ENCODE results near the gene ALG9.

The ALG9 gene, protein sequence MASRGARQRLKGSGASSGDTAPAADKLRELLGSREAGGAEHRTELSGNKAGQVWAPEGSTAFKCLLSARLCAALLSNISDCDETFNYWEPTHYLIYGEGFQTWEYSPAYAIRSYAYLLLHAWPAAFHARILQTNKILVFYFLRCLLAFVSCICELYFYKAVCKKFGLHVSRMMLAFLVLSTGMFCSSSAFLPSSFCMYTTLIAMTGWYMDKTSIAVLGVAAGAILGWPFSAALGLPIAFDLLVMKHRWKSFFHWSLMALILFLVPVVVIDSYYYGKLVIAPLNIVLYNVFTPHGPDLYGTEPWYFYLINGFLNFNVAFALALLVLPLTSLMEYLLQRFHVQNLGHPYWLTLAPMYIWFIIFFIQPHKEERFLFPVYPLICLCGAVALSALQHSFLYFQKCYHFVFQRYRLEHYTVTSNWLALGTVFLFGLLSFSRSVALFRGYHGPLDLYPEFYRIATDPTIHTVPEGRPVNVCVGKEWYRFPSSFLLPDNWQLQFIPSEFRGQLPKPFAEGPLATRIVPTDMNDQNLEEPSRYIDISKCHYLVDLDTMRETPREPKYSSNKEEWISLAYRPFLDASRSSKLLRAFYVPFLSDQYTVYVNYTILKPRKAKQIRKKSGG

DNA sequence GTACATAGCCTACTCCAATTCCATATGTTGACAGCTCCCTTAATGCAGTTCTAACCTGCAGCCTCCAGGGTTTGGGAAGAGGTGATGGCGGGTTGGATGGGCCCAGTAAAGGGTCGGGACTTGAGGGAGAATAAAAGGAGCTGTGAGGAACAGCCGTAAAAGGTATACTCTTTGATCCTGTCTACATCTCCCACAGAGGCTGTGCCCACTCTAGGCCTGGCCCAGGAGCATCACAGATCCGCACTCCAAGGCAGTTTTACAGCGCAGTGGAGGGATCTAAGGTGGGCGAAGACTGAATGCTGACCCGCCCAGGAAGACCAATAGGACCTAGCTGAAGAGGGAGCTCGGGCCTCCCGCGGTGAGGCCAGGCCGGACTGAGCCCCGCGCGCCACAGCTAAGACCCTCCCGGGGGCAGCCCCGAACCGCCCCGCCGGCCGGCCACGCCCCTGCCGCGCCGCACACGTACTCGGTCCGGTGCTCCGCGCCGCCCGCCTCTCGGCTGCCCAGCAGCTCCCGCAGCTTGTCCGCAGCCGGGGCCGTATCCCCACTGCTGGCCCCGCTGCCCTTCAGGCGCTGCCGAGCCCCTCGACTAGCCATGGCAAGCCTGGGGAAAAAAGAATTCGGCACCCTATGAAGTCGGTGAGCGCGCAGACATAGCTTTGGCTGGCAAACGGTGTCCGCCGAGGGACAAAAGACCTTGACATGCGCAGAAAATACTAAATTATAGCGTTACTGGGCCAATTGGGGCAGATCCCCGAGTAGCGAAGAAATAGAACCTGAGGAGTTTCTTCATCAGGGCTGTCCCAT, at the start of gene ALG9:
TSS of gene ALG9 (minus strand) at position 696 of the 807 bp plus-strand sequence. CDS start at position 597, 99 bp downstream.
- H3K4me3 ChIP-seq (ENCODE audit: control insufficient read depth, low read depth, low read length): peak within 1 kb of the TSS; percentile 70
- peak; percentile 82 for DNase-seq (ENCODE audit: low read depth)
- TF ChIP-seq, protein P1, sequence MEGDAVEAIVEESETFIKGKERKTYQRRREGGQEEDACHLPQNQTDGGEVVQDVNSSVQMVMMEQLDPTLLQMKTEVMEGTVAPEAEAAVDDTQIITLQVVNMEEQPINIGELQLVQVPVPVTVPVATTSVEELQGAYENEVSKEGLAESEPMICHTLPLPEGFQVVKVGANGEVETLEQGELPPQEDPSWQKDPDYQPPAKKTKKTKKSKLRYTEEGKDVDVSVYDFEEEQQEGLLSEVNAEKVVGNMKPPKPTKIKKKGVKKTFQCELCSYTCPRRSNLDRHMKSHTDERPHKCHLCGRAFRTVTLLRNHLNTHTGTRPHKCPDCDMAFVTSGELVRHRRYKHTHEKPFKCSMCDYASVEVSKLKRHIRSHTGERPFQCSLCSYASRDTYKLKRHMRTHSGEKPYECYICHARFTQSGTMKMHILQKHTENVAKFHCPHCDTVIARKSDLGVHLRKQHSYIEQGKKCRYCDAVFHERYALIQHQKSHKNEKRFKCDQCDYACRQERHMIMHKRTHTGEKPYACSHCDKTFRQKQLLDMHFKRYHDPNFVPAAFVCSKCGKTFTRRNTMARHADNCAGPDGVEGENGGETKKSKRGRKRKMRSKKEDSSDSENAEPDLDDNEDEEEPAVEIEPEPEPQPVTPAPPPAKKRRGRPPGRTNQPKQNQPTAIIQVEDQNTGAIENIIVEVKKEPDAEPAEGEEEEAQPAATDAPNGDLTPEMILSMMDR (conservative IDR thresholded peaks at IDR 0.05; ENCODE audit: control insufficient read depth, insufficient read depth, low read depth, low read length): peak; percentile 42

DNA sequence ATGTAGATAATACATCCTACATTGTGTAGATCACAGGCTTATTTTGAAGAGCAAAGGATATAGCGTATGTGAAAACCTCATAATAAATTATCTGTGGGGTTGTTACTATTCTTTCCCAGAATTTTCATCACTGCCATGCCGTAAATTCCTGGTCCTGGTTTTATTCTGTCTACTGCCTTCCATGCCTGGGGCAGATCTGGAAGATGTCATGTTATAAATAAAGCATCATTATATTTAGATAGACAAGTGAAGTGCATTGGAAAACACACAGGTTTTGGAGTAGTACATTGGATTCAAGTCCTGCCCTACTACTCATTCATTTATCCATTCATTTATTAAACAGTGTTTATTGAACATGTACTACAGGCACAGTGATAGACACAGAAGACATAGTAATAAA, 49.5 kb upstream of the ALG9 start:
- no peak for DNase-seq (ENCODE audit: low read depth)
- H3K4me3 ChIP-seq (ENCODE audit: control insufficient read depth, low read depth, low read length): no peak overlapping the region
- TF ChIP-seq, protein P1 (conservative IDR thresholded peaks at IDR 0.05; ENCODE audit: control insufficient read depth, insufficient read depth, low read depth, low read length): no peak

DNA sequence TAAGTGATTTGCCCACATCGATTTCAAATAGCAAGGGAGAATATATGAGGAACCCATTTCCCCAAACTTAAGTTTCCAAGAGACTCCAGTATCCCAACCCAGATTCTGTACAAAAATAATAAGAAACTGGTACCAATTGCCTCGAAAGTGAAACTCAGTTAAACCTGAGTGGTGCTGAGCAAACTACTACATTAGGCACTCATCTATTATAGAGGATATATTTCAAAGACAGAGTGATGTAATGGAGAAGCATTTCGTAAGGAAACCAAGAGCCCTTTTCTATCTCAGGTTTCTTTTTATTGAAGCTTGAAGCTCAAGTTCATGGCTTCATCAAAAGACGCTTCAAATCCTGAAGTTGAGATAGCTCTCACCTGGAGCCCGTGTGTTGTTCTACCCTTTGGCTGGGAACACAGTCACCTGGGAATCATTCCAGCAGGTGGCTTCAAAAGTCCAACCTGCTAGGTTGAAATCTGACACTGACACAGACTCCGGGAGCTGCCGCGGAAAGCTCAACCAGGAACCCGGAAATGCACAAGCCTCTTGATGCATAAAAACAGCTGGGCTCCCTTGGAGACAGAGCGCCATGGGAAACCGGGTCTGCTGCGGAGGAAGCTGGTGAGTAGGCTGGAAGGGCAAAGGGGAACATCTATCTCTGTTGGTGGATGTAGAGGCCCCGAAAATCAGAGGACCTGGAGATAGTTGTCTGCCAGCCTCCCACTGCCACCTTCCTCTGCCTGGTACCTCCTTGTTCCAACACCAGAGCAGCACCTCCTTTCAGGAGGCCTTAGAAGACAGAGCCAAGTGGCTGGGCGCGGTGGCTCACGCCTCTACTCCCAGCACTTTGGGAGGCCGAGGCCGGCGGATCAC, 47.2 kb upstream of the ALG9 start, which contains the start of gene C11orf52:
TSS of gene C11orf52 (plus strand) at position 524 of the 867 bp plus-strand sequence. CDS start at position 584, 60 bp downstream.
- no peak within 1 kb of the TSS for H3K4me3 ChIP-seq (ENCODE audit: control insufficient read depth, low read depth, low read length)

DNA sequence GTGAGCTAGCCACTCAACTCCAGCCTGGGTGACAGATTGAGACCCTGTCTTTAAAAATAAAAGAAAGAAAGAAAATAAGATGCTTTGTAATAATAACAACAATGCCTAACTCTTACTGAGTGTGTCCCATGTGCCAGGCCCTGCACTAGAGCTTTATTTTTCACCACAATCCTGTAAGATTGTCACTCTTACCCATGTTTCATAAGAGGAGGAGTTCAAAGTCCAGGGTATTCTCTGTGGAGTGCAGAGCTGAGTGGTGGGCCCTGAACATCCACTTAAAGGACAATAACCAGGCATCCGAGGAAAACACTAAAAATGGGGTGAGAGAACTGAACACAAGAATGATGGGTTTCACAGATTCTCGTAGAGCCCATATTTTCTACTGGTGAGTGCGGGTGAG, 46.4 kb upstream of the ALG9 start:
- H3K4me3 ChIP-seq (ENCODE audit: control insufficient read depth, low read depth, low read length): no peak overlapping the region
- no peak for DNase-seq (ENCODE audit: low read depth)
- TF ChIP-seq, protein P1 (conservative IDR thresholded peaks at IDR 0.05; ENCODE audit: control insufficient read depth, insufficient read depth, low read depth, low read length): no peak

More for the DNA sequence above, 47.2 kb upstream of the ALG9 start, which contains the start of gene C11orf52:
- TF ChIP-seq, protein P1 (conservative IDR thresholded peaks at IDR 0.05; ENCODE audit: control insufficient read depth, insufficient read depth, low read depth, low read length): no peak
- no peak for DNase-seq (ENCODE audit: low read depth)

DNA sequence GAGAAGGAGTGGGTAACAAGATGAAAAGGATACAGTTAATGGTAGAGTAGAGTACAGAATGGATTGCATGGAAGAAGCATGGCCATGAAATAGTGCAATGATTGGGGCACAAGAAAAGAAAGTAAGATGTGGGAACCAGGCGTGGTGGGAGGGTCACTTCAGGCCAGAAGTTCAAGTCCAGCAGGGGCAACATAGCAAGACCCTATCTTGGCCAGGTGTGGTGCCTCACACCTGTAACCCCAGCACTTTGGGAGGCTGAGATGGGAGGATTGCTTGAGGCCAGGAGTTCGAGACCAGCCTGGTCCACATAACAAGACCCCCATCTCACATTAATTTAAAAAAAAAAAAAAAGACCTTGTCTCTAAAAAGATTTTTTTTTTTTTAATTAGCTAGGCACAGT, 45.9 kb upstream of the ALG9 start:
- no peak overlapping the region for H3K4me3 ChIP-seq (ENCODE audit: control insufficient read depth, low read depth, low read length)
- DNase-seq (ENCODE audit: low read depth): no peak
- TF ChIP-seq, protein P1 (conservative IDR thresholded peaks at IDR 0.05; ENCODE audit: control insufficient read depth, insufficient read depth, low read depth, low read length): no peak

All from fibroblast of mammary gland (primary cell).